Fibroblast of mammary gland (primary cell): ENCODE results near the gene GPC6.

Experiments used
- DNase-seq: peaks from one replicate; pipeline ENCODE4 v3.0.0-alpha.2; 2010; ENCODE audit warnings: low read depth
- H3K4me3 ChIP-seq: 2 replicates; pipeline ENCODE4 v1.5.1; 2011; ENCODE audit warnings: low read depth, mild to moderate bottlenecking, low read length, moderate library complexity; ENCODE audit not compliant: control insufficient read depth
- TF ChIP-seq, protein P1 (sequence below): conservative IDR thresholded peaks from 2 replicates; pipeline ENCODE4 v1.5.1; 2011; ENCODE audit warnings: low read depth, low read length, inconsistent platforms; ENCODE audit not compliant: control insufficient read depth, insufficient read depth

Gene GPC6

DNA sequence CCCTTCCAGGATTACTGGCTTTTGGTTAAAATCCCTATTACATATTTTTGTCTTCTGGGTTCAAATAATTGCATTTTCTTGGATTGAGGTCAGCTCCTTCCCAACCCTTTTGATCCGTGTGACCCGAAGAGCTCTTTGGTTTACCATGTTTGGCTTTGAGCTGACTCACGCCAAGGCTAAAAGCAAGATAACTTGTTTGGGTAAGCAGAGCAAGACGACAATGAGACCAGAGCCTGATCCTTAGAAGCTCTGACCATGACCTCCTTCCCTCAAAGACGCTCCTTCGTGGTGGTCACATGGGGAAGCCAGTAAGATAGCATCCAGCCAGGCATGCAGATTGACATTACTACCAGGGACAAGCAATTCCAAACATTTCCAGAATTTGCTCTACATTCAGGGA is 1099.0 kb downstream of the GPC6 start:
- TF ChIP-seq, protein P1, sequence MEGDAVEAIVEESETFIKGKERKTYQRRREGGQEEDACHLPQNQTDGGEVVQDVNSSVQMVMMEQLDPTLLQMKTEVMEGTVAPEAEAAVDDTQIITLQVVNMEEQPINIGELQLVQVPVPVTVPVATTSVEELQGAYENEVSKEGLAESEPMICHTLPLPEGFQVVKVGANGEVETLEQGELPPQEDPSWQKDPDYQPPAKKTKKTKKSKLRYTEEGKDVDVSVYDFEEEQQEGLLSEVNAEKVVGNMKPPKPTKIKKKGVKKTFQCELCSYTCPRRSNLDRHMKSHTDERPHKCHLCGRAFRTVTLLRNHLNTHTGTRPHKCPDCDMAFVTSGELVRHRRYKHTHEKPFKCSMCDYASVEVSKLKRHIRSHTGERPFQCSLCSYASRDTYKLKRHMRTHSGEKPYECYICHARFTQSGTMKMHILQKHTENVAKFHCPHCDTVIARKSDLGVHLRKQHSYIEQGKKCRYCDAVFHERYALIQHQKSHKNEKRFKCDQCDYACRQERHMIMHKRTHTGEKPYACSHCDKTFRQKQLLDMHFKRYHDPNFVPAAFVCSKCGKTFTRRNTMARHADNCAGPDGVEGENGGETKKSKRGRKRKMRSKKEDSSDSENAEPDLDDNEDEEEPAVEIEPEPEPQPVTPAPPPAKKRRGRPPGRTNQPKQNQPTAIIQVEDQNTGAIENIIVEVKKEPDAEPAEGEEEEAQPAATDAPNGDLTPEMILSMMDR, result no peak
- peak; percentile 79 for DNase-seq
- no peak overlapping the region for H3K4me3 ChIP-seq

DNA sequence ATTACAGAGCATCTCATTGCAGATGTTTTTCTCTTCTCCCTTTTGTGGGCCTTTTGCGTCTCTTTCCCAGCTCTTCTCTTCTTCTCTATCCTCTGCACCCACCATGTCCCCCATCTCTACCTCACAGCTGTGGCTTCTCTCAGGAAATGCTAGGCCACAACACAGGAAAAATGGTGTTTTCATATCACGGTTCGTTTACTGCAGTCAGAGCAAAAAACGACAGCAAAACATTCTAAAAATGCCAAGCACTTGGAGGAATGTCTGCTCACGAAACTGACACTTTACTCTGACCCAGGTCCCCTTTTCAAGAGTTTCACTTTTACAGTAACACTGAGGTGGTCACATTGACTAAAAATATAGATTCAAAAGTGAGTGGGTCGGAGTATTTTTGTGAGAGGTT is 1100.7 kb downstream of the GPC6 start:
- no peak for DNase-seq
- TF ChIP-seq, protein P1, result no peak
- no peak overlapping the region for H3K4me3 ChIP-seq

DNA sequence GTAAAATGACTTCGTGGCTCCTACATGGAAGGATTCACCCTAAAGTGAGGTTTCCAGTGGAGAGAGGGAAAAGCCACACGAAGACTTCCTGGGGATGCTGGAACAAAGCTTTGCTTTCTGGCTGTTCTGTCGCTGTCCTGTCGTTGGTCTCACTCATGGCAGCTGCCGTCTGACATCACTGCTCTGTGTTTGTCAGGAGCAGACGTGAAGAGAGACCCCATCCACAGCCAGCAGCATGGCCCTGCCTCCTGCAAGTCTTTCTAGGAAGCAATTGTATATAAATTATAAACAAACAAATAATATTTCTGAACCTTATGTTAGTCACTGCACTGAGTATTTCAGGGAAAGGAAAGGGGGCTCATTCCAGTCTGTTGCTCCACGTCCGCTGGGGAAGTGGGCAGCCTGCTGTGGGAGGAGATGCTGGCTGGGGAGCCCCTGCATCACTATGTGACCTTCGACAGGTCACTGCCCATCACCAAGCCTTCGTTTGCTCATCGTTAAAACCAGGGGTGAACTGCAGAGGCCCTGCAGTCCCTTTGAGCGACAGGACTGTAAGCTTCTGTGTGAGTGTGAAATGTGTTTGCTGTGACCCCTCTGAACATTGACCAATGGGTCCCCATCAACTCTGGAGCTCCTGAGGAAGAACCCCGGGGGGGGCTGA is 1101.9 kb downstream of the GPC6 start:
- no peak for DNase-seq
- TF ChIP-seq, protein P1, result no peak
- H3K4me3 ChIP-seq, result no peak overlapping the region

DNA sequence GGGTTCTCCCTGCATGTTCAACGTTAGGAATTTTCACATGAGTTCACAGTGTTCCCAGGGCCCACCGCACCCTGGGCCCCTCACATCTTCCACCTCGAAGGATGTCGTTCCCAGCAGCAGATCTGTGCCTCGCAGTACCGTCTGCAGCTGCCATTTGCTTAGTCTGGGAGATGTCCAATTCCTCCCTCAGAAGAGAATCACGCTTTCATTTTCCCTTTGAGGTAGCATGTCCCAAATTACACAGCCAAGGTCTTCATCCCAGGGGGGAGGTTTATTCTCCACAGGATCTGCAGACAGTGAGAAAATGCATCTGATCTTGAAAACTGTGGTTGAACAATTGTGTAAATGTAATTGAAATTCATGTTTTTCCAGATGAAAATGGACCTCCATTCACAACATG is 1102.7 kb downstream of the GPC6 start:
- TF ChIP-seq, protein P1, result no peak
- H3K4me3 ChIP-seq, result no peak overlapping the region
- DNase-seq, result peak; percentile 86

DNA sequence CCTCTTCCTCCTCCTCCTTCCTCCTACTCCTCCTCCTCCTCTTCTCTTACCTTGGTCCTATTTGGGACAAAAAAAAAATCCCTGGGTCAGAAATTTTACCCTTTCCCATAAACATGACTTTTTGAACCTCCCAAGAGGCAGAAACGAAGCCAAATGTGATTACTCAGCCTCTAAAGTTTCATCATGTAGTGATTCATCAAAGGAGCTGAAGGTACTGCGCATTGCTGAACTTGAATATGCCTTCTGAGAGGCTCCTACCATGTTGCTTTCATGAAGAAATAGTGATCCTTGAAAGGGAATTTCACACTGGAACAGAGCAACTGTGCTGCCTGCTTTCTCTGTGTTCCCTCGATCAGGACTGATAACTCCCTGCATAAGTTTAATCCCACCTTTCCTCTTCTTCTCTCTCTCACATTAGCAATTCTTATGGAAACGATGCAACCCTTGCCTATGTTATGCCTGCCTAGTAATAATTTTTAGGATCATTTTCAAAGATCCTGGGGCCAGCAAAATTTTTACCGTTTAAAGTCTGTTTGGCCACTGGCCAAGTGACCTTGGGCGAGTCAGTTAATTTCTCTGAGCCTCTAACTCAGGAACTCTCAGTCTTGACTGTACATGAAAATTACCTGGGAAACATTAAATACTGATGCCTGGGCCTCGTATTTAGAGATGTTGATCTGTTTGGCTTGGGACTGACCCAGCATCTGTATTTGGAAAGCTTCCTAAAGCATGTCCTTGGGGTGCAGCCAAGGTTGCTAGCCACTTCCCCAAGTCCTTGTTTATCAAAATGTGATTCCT is 1103.3 kb downstream of the GPC6 start:
- TF ChIP-seq, protein P1, result no peak
- H3K4me3 ChIP-seq, result no peak overlapping the region
- DNase-seq, result peak; percentile 98

DNA sequence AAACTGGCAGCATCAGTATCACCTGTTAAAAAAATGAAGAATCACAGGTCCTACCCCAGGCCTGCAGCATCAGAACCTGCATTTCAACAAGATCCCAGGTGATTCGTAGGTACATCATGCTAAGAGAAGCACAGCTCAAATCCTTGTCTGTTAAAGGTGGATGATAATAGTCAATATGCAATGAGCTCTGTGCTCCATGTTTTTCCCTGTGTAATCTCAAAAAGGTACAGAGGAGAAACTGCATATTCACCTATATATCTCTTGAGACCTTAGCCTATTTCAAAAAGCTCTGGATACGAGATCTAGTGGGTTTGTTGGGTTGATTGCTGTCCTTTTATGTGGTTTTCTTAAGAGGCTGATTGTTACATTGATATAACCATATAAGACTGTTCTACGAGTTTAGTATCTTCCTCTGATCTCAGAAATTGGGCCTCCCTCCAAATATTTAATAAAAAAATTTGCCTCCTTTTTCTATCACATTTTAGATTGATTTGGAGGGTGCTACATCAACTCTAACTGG is 1104.0 kb downstream of the GPC6 start:
- TF ChIP-seq, protein P1, result no peak
- no peak overlapping the region for H3K4me3 ChIP-seq
- DNase-seq, result no peak
